Endothelial cell of umbilical vein (primary cell): Measurements from ENCODE around the gene CDH23. TPM values are rescaled to one million over a fixed set of nuclear protein-coding genes. Genes with fewer than 3 reads are reported as not detected.

ENCODE experiments used
- BruUV-seq: library from RNA; stranded (reverse); fragments of 400-500 nt; replicated peaks from 2 replicates; lab custom pipeline; 2021; lab: Mats Ljungman, UMichigan
- CTCF ChIA-PET: fragments of 300-600, 350-600 bp; sonication (Branson Sonifier 250); formaldehyde crosslinking; loops from one replicate; lab custom pipeline; 2021; ENCODE audit warnings: antibody characterized with exemption, inconsistent platforms; lab: Charles Lee
- POLR2A ChIA-PET: fragments of 300-600, 350-600 bp; sonication (Branson Sonifier 250); formaldehyde crosslinking; loops from one replicate; lab custom pipeline; 2021; ENCODE audit warnings: antibody characterized with exemption, inconsistent platforms; lab: Charles Lee
- DNase-seq: peaks from one replicate; pipeline ENCODE4 v3.0.0-alpha.2; 2011; ENCODE audit warnings: low read depth, low spot score
- FAIRE-seq: peaks from 2 replicates; lab custom pipeline; 2011; peaks lifted over from hg19 to GRCh38; lab: Jason Lieb, UNC
- H2AFZ ChIP-seq: 2 replicates; pipeline ENCODE4 v1.6.0; 2012; ENCODE audit warnings: low read depth, low read length, control low read depth, inconsistent platforms
- H3K27ac ChIP-seq: 2 replicates; pipeline ENCODE4 v1.5.1; 2011; ENCODE audit warnings: low read depth, mild to moderate bottlenecking, control low read depth, low read length, moderate library complexity; ENCODE audit not compliant: insufficient read depth
- H3K27me3 ChIP-seq, 2 experiments: 2 replicates each; pipeline versions ENCODE4 v1.6.0 to v1.6.1; 2011; ENCODE audit warnings: low read length in 2 of 2, mixed read lengths in 1 of 2; ENCODE audit not compliant: control insufficient read depth in 2 of 2, insufficient read depth in 2 of 2
- H3K36me3 ChIP-seq, 2 experiments: 2 replicates in 1 of 2; 3 replicates in 1 of 2; pipeline ENCODE4 v1.5.1; 2011; ENCODE audit warnings: low read length in 2 of 2, mild to moderate bottlenecking in 1 of 2, moderate library complexity in 1 of 2; ENCODE audit not compliant: control insufficient read depth in 2 of 2, insufficient read depth in 2 of 2; ENCODE audit errors: extremely low read depth in 1 of 2
- H3K4me1 ChIP-seq: 3 replicates; pipeline ENCODE4 v1.5.1; 2011; ENCODE audit warnings: mild to moderate bottlenecking, low read length; ENCODE audit not compliant: control insufficient read depth, insufficient read depth; ENCODE audit errors: extremely low read depth
- H3K4me2 ChIP-seq: 2 replicates; pipeline ENCODE4 v1.6.1; 2011; ENCODE audit warnings: low read length, control low read depth, mixed read lengths; ENCODE audit not compliant: insufficient read depth
- H3K4me3 ChIP-seq, 3 experiments: fragments of 200-600 bp in 1 of 3; sonication (generic), shearing (Covaris generic) in 1 of 3; replicated peaks in 1 of 3; 2 replicates each; pipeline ENCODE4 v1.5.1; 2011 to 2016; ENCODE audit warnings: control low read depth in 3 of 3, low read length in 3 of 3, mild to moderate bottlenecking in 2 of 3, inconsistent platforms in 1 of 3, low read depth in 1 of 3, moderate library complexity in 1 of 3; ENCODE audit not compliant: insufficient read depth in 1 of 3
- H3K79me2 ChIP-seq: 2 replicates; pipeline ENCODE4 v1.6.0; 2012; ENCODE audit warnings: low read length, inconsistent platforms; ENCODE audit not compliant: control insufficient read depth, insufficient read depth
- H3K9ac ChIP-seq: replicated peaks from 2 replicates; pipeline ENCODE3; 2011; ENCODE audit warnings: low read length, control low read depth; ENCODE audit not compliant: insufficient read depth; ENCODE audit errors: extremely low read depth
- H3K9me1 ChIP-seq: replicated peaks from 3 replicates; pipeline ENCODE4 v1.6.0; 2011; ENCODE audit warnings: mild to moderate bottlenecking, low read length; ENCODE audit not compliant: control insufficient read depth, insufficient read depth; ENCODE audit errors: extremely low read depth
- H3K9me3 ChIP-seq: replicated peaks from 2 replicates; pipeline ENCODE4 v1.5.1; 2012; ENCODE audit warnings: low read length, inconsistent platforms; ENCODE audit not compliant: control insufficient read depth, insufficient read depth
- H4K20me1 ChIP-seq: replicated peaks from 2 replicates; pipeline ENCODE3; 2011; ENCODE audit warnings: mild to moderate bottlenecking, low read length; ENCODE audit not compliant: control insufficient read depth, insufficient read depth; ENCODE audit errors: extremely low read depth
- EZH2 ChIP-seq: IDR thresholded peaks from 2 replicates; pipeline ENCODE4 v1.6.1; 2012; ENCODE audit warnings: borderline replicate concordance, low read depth, mild to moderate bottlenecking, moderate library complexity, low read length, inconsistent platforms; ENCODE audit not compliant: severe bottlenecking
- FOS ChIP-seq: IDR thresholded peaks from 2 replicates; pipeline ENCODE4 v1.6.1; 2011; ENCODE audit warnings: mild to moderate bottlenecking, low read length, moderate library complexity, borderline replicate concordance; ENCODE audit not compliant: insufficient read depth
- GATA2 ChIP-seq: IDR thresholded peaks from 2 replicates; pipeline ENCODE4 v1.7.0; 2011; ENCODE audit warnings: low read depth, mild to moderate bottlenecking, moderate library complexity, mixed read lengths, low read length; ENCODE audit not compliant: insufficient read length, insufficient read depth
- JUN ChIP-seq: IDR thresholded peaks from 2 replicates; pipeline ENCODE4 v1.6.1; 2011; ENCODE audit warnings: borderline replicate concordance, low read depth; ENCODE audit not compliant: insufficient read length, insufficient read depth
- MYC ChIP-seq: IDR thresholded peaks from one replicate; pipeline ENCODE4 v1.6.1; 2011; ENCODE audit warnings: mild to moderate bottlenecking, low read depth, low read length
- POLR2A ChIP-seq: IDR thresholded peaks from 2 replicates; pipeline ENCODE4 v1.6.1; 2012; ENCODE audit warnings: low read depth, mild to moderate bottlenecking, control low read depth, low read length
- POLR2AphosphoS5 ChIP-seq: IDR thresholded peaks from 2 replicates; pipeline ENCODE4 v1.6.1; 2012; ENCODE audit warnings: low read depth, mild to moderate bottlenecking, control low read depth, low read length, moderate library complexity; ENCODE audit not compliant: insufficient read depth
- dilution Hi-C: fragments of 300-500 bp; cut with MboI; formaldehyde crosslinking; loops from one replicate; pipeline ENCODE4 v1.15.0; 2019; ENCODE audit warnings: low sequenced_read_pairs; ENCODE audit not compliant: extremely low pct_ligation_motif_present
- intact Hi-C: fragments of 100-400 bp; cut with micrococcal nuclease; formaldehyde crosslinking; loops from one replicate; pipeline ENCODE4 v1.10.0; 2022
- polyA plus RNA-seq, 4 experiments: library from polyadenylated mRNA; depleted of rRNA in 3 of 4; stranded (reverse) in 3 of 4; unstranded in 1 of 4; fragments of >200 nt; gene quantifications; 2 replicates each; pipeline versions ENCODE4 v1.2.1 to v1.2.3, GENCODE V29; 2011 to 2012; ENCODE audit warnings: missing spikeins in 1 of 4
- total RNA-seq: library from RNA; stranded (reverse); gene quantifications from 2 replicates; pipeline ENCODE4 v1.2.3, GENCODE V29; 2021
- TF ChIP-seq, protein P1 (sequence below): IDR thresholded peaks from 2 replicates; pipeline ENCODE4 v1.6.1; 2011; ENCODE audit not compliant: insufficient read depth, insufficient read length
- TF ChIP-seq, protein P2 (sequence below), 2 donors: IDR thresholded peaks; 1 replicate in 1 of 2; 2 replicates in 1 of 2; pipeline ENCODE4 v1.5.1; 2011; ENCODE audit warnings: low read length in 2 of 2, mild to moderate bottlenecking in 2 of 2, moderate library complexity in 2 of 2, control low read depth in 1 of 2, inconsistent platforms in 1 of 2, low read depth in 1 of 2; ENCODE audit not compliant: insufficient read depth in 1 of 2; ENCODE audit errors: extremely low read depth in 1 of 2

The CDH23 gene
- total and polyA plus RNA-seq, 2 donors (not counting 3 experiments of a cell fraction or from before 2014, with no cell fraction given), result not detected

DNA sequence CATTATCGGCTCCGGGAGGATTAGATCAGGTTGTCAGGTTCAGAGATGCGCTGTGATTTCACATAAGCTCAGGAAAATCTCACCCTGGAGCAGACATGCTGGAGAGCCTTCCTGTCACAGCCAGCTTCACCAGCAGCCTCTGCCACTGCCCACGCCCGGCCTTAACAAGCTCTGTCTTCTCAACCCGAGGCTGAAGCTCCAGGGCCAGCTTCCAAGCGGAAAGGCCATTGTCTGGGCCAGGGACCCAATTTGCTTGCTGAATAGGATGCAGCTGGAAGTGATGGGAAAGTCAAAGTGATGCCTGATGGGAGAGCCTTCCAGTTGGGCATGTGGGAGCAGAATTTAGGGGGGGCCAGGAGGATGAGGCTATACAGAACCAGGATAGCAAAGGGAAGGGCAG, 286.6 kb downstream of the CDH23 start:
- CTCF ChIA-PET, result interaction anchor here (1.5 kb wide), 1 partner anchor 14 kb away, joined by 7 read pairs; no protein-coding TSS in a partner anchor
- BruUV-seq, result no TSS peak

DNA sequence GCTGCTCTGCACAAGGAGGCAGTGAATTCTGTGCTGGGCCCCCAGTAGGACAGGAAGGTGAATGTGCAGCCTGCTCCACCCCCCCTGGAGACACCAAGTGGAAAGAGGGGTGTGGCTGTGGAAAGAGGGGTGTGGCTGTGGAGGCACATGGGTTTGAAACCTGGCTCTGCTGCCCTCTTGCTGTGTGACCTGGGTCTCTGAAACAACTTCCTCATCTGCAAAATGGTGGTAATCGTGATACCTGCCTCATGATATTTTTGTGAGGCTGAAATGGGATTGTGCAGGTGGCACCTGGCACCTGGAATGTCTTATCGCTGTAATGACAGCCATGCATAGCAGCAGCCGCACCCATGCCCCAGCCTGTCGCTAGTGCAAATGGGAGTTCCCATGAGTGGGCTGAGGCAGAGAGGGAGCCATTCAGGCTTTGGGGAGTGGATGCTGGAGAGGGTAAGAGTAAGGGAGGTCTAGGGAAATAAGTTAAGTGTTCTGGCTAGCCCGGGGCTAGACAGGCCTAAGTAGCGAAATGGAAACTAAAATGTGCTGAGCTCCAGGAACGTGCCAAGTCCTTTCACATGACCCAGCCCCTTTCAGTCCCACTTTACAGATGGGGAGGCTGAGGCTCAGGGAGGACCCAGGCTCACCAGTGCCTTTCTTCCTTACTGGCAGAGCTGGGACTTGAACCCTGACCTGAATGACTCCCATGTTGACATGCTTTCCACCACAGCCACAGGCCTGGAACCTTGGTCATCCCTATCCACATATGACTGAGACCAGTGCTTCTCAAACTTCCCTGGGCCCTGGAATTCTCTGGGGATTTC, 287.8 kb downstream of the CDH23 start:
- no peaks in the 10 kb centered on the region for H3K79me2 ChIP-seq
- POLR2A ChIA-PET, result no interaction called here
- no peaks in the 10 kb centered on the region for H3K9me1 ChIP-seq
- dilution Hi-C loops (no loop called here), intact Hi-C loops (no loop called here)
- no peaks in the 10 kb centered on the region for H4K20me1 ChIP-seq
- TF ChIP-seq FOS (no peak), POLR2A (no peak), MYC (no peak), POLR2AphosphoS5 (no peak), EZH2 (no peak), JUN (no peak), GATA2 (no peak)
- TF ChIP-seq, protein P1, sequence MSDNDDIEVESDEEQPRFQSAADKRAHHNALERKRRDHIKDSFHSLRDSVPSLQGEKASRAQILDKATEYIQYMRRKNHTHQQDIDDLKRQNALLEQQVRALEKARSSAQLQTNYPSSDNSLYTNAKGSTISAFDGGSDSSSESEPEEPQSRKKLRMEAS, result no peak
- TF ChIP-seq, protein P2, sequence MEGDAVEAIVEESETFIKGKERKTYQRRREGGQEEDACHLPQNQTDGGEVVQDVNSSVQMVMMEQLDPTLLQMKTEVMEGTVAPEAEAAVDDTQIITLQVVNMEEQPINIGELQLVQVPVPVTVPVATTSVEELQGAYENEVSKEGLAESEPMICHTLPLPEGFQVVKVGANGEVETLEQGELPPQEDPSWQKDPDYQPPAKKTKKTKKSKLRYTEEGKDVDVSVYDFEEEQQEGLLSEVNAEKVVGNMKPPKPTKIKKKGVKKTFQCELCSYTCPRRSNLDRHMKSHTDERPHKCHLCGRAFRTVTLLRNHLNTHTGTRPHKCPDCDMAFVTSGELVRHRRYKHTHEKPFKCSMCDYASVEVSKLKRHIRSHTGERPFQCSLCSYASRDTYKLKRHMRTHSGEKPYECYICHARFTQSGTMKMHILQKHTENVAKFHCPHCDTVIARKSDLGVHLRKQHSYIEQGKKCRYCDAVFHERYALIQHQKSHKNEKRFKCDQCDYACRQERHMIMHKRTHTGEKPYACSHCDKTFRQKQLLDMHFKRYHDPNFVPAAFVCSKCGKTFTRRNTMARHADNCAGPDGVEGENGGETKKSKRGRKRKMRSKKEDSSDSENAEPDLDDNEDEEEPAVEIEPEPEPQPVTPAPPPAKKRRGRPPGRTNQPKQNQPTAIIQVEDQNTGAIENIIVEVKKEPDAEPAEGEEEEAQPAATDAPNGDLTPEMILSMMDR (IDR thresholded peaks at IDR 0.05; ENCODE audit: extremely low read depth in 1 of 2, insufficient read depth in 1 of 2, low read depth in 1 of 2, low read length in 2 of 2), result no peak
- CTCF ChIA-PET, result interaction anchor here (1.5 to 3.0 kb wide), 2 partner anchors 12 to 13 kb away, joined by 7 read pairs; no protein-coding TSS in a partner anchor
- H3K27me3 ChIP-seq, result peaks cover 6 to 16% of the 10 kb centered on the region in 2 experiments
- H3K4me2 ChIP-seq, result no peak overlapping the region
- no peak for FAIRE-seq
- no TSS peak for BruUV-seq
- no peaks in the 10 kb centered on the region for H3K9me3 ChIP-seq
- no peaks in the 10 kb centered on the region for H3K36me3 ChIP-seq
- H3K27ac ChIP-seq, result no peak overlapping the region
- H3K9ac ChIP-seq, result no peak overlapping the region
- no peaks in the 10 kb centered on the region for H3K4me1 ChIP-seq
- no peak overlapping the region for H2AFZ ChIP-seq
- no peak overlapping the region for H3K4me3 ChIP-seq
- DNase-seq, result no peak

More for the DNA sequence above, 286.6 kb downstream of the CDH23 start:
- POLR2A ChIA-PET, result no interaction called here
- no peak overlapping the region for H3K9ac ChIP-seq
- peaks cover 6 to 17% of the 10 kb centered on the region in 2 experiments for H3K27me3 ChIP-seq
- H3K9me1 ChIP-seq, result no peaks in the 10 kb centered on the region
- H3K36me3 ChIP-seq, result no peaks in the 10 kb centered on the region
- DNase-seq (no peak), FAIRE-seq (no peak)
- no peaks in the 10 kb centered on the region for H4K20me1 ChIP-seq
- H3K4me2 ChIP-seq, result no peak overlapping the region
- TF ChIP-seq EZH2, result no peak
- no peak for TF ChIP-seq GATA2
- no peak for TF ChIP-seq POLR2AphosphoS5
- no peak overlapping the region for H3K27ac ChIP-seq
- intact Hi-C loops (no loop called here), dilution Hi-C loops (no loop called here)
- H3K4me1 ChIP-seq, result no peaks in the 10 kb centered on the region
- no peaks in the 10 kb centered on the region for H3K9me3 ChIP-seq
- no peak overlapping the region for H3K4me3 ChIP-seq
- no peak overlapping the region for H2AFZ ChIP-seq
- no peaks in the 10 kb centered on the region for H3K79me2 ChIP-seq
